HG03095 (cell line): ENCODE measurements around the gene TBCD.
"Not testable (repeated sequence)": the region's sequence is repeated elsewhere in the genome, so short reads cannot be mapped to it uniquely, and the experiment has no call there.

Experiments used
- ATAC-seq: cut with Tn5 transposase; IDR thresholded peaks from one replicate; pipeline ENCODE4 v1.9.1; 2021; ENCODE audit warnings: moderate library complexity; ENCODE audit not compliant: unreplicated experiment

Gene TBCD

DNA sequence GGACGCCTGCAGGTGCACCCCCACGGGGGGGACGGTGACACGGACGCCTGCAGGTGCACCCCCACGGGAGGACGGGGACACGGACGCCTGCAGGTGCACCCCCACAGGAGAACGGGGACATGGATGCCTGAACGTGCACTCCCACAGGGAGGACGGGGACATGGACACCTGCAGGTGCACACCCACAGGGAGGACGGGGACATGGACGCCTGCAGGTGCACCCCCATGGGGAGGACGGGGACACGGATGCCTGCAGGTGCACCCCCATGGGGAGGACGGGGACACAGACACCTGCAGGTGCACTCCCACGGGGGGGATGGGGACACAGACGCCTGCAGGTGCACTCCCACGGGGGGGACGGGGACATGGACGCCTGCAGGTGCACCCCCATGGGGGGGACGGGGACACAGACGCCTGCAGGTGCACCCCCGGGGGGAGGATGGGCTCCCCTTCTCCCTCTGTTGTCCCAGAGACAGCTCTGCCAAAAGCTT, 213.0 kb downstream of the TBCD start:
- no peak for ATAC-seq

DNA sequence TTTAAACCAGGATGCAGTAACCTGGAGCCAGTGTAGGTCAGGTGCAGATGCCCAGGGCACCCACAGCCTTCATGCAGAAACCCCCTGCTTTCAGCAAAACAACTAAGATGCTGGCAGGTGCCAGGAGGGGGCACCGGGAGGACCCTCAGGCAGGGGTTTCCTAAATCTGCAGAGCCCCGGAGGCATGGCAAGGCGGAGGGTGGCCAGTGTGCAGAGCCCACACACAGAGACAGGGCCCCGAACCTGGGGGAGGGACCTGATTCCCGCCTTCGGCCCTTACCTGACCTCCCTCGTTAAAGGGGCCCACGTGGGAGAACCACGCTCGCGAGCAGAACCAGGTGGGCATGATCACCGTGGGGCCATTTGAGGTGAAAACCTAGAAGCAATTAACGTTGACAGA, 213.5 kb downstream of the TBCD start:
- no peak for ATAC-seq

DNA sequence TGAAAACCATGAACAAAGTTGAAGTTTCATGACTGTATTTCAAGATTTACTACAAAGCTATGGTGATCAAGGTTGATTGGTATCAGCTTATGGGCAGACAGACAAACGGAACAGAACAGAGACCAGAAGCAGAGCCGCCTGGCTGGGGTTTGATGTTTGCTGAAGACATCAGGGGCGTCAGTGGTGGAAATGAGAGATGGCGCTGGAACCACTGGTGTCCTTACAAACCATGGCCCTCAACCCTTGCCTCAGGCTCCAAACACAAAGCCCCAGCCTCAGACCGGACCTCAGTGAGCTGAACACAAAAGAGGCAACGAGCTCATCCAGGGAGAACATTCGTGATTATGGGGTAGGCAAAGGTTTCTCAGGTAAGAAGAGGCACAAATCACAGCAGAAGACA, 214.6 kb downstream of the TBCD start:
- ATAC-seq, result no peak

DNA sequence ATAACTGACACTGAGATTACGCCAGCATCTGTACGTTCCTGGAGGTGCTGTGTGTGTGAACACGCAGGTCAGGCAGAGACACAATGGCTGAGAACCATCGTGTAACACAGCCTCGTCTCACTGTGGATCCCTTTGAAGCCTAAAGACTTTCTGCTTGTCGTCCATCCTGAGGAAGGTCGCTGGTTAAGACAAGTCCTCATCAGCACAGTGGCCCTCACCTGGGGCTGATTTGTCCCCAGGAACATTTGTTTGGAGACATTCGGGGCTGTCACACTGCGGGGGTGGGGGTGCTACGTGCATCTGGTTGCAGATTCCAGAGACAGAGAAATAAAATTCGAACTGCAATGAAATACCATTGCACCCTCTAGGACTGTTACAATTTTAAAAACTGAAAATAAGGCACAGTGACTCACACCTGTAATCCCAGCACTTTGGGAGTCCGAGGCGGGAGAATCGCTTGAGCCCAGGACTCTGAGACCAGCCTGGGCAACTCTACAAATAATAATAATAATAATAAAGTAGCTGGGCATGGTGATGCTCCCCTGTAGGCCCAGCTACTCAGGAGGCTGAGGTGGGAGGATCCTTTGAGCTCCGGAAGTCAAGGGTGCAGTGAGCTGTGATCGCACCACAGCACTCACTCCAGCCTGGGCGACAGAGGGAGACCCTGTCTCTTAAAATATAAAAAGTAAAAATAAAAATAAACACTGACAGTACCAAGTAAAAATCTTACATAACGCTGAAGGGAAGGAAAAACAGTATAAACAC, 215.6 kb downstream of the TBCD start:
- no peak for ATAC-seq

DNA sequence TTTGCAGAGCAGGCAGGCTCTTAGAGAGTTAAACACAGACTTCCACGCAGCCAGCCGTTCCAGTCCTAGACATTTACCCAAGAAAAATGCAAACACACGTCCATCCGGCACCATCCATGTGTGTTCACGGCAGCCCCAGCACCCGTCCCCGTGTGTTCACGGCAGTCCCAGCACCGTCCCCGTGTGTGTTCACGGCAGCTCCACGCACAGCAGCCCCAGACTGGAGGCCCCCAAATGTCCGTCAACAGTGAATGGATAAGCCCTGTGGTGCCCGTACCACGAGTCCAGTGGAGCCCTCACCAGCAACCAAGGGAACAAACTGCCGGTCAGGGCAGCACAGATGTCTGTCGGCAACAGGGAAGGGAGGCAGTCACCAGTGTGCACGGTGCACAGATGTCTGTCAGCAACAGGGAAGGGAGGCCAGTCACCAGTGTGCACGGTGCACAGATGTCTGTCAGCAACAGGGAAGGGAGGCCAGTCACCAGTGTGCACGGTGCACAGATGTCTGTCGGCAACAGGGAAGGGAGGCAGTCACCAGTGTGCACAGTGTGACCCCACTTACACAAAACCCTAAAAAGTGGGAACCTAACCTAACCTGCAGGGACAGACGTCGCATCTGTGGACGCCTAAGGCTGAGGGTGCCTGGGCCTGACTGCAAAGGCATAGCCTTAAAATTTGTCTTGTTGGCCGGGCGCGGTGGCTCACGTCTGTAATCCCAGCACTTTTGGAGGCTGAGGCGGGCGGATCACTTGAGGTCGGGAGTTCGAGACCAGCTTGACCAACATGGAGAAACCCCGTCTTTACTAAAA, 216.4 kb downstream of the TBCD start:
- not testable (repeated sequence) for ATAC-seq

DNA sequence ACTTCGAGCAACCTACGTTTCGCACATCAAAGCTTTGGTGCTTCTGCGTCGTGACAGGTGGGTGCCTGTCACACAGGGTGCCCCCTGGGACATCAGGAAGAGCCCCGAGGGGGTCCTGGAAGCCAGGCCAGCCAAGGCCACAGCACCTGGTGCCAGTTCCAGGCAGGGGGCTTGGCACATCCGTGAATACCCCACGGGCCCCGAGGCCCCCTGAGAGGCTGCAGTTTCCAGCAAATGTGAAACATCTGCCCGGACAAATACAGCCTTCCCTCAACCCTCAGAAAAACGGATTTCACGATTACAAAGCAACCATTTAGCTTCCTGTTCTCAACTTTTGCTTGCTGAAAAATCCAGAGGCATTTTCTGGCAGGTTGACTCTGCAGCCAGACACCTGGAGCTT, 218.2 kb downstream of the TBCD start:
- no peak for ATAC-seq

DNA sequence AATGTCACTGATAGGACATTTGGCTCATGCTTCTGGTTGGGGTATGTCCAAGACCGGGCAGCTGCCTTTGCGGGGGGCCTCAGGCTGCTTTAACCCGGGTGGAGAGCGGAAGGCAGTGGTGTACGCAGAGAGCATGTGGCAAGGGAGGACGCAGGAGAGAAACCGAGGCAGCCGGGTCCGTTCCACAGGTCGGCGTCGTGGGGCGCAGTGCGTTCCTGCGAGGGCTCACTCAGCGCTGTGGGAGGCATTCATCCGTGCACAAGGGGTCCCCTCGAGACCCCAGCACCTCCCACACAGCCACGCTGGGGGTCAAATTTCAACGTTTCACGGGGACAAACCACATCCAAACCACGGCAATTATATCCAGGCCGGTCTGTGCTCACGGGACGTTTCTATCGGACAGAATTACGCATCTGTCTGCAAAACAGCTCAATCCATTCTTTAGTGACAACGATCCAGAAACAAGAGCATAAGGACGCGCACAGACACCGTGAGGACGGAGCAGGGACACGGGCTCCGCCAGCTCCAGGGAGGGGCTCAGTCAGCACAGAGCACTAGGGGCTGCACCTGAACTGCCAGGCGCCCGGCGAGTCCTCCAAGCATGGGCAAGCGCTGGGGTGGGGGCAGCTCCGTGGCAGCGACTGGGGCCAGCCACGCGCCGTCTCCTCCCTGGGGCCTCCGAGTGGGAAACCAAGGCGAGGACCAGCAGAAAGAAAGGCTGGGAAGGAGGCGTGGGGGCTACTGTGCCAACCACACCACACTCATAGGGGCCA, 219.1 kb downstream of the TBCD start:
- ATAC-seq, result no peak

DNA sequence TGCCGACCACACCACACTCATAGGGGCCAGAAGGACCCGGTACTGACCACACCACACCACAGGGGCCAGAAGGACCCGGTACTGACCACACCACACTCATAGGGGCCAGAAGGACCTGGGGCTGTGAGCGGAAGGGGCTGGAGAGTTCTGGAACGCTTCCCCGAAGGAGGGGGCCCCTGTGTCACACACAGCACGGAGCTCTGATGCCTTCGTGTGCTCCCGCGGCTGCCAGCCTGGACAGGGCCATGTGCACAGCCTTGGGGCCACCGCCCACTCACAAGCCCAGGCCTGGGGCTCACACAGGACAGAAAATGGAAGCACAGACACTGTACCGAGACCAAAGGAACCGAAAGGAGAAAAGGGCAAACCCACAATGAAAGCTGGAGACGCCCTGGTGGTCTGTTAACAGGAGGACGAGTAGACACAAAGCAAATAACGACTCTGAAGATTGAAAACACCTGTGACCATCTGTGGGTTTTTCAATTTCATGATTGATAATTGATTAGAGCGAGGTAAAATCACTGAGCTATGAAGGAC, 221.0 kb downstream of the TBCD start:
- ATAC-seq, result no peak

DNA sequence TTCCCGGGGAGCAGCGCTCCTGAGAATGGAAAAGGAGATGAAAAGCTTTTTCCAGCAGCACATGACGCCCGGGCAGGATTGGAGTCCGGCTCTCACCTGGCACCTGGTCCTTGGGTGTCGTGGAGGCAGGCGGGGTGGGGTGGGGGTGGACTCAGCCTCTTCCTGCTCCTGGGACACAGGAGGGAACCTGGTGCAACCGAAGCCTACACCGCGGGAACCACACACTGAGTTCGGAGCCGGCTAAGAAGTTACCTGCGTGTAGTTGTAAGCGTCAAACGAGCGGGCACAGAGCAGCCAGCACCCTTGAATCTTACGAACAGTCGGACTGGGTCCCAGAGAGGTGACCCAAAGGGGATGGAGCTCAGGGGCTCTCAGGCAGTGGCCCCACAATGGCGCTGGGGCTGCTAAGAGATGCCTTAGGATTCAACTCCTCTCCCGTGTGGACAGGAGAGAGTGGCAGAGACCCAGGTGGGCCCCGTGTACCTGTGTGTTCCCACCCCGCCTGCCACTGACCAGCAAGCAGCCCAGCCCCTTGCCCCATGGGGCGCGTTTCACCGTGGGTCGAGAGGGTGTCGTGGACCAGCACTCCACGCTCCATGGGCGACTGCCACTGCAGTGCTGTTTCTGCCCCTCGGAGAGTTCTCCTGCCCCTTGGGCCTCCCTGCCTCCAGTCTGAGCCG, 221.7 kb downstream of the TBCD start:
- ATAC-seq, result no peak

DNA sequence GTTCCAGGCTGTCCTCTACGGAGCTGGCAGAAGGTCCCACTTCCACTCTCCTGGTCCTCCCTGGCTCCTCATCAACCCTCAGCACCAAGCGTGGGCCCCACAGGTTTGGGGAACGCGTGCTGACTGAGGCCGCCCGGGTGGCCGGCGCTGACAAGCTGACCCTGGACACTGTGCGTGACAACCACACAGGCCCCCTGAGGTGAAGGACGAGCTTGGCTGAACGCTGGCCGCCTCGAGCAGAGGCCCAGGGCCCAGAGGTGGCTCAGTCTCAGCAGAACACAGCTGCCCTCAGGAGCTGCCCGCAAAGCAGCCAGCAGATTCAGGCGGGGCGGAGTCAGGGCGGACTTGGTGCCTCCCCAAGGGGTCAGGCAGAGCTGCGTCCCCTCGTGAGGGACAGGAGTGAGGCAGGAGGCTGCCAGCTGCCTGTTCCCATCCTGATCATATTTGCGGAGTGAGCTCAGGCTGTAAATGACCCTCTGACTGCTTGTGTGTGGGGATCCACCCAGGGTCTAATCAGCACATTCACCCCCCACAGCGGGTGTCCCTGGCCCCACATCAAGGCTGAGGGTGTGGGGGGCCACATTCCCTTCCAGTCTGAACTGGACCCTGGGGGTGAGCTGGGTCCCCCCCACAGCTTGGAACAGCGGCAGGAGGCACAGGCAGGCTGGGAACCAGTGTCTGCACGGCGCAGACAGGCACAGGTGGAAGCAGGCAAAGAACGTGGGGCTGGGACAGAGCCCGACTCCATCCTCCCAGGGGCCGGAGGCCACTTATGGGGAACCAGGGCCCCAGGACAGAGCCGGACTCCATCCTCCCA, 222.5 kb downstream of the TBCD start:
- no peak for ATAC-seq

DNA sequence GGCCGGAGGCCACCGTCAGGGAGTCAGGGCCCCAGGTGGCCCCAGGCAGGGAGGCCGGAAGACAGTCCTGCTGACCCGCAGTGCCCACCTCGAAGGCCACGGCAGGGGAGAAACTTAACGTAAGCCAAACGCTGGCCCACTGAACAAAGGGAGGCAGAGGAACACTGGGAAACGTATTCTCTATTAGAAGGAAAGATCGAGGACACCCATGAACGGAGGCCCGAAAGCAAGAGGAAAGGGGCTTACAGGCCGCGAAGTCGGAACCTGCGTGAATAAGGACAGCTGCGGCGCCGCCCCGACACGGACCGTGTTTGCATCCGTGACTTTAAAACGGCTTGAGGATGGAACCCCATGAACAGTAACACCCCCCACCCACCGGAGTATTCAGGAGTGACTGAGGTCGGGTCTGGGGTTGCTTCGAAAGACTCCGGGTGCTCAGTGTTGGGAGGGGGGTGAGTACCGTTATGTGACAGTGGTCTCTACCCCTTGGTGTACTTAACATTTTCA, 225.2 kb downstream of the TBCD start:
- ATAC-seq, result no peak

DNA sequence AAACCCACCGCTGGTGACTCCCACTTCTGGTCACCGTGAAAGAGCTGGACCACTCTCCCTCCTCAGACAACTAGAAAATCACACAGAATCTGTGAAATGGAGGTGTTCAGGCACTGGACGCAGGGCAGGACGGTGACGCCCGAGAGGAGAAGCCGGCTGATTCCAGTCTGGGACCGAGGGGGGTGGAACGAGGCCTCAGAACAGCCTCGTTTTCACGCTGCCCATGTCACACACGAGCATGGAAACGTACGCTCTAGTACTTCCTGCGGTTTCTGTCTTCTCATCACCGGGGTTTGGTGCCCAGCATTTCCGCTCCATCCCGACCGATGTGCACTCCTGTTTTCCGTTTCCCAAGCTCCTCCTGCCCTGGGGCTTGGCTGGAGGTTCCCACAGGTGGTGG, 225.7 kb downstream of the TBCD start:
- ATAC-seq, result no peak

DNA sequence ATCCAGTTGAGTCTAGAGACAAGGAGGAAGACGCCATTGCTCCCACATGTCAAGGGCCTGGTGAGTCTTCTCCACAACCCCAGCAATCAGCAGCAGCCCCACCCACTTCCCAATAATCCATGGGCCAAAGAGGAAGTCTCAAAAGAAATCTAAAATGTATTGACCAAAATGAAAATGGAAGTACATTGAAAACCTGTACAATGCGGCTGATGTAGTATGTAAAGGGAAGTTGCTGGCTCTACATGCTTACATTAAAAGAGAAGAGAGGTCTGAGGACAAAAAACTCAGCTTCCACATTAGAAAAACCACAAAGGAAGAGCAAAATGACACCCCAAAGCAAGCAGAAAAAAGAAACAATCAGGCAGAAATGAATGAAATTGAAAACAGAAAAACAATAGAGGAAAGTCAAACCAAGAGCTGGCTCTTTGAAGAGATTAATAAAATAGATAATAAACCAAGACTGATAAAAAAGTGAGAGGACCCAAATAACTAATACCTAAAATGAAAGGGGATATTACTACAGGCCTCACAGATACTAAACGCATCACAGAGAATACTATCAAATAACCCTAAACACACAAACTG, 227.0 kb downstream of the TBCD start:
- no peak for ATAC-seq

DNA sequence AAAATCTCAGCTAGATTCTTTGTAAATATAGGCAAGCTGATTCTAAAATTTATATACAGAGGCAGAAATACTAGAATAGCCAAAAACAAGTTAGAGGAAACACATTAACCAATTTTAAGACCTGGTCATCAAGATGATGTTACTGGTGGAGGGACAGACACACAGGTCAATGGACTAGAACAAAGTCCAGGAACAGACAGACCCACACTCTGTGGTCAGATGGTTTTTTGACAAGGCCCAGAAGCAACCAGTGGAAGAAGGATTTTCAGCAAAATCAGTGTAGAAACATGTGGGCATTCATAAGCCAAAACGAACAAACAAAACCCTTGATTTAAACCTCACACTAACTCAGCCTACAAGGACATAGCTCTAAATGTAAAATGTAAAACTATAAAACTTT, 227.9 kb downstream of the TBCD start:
- ATAC-seq, result no peak

DNA sequence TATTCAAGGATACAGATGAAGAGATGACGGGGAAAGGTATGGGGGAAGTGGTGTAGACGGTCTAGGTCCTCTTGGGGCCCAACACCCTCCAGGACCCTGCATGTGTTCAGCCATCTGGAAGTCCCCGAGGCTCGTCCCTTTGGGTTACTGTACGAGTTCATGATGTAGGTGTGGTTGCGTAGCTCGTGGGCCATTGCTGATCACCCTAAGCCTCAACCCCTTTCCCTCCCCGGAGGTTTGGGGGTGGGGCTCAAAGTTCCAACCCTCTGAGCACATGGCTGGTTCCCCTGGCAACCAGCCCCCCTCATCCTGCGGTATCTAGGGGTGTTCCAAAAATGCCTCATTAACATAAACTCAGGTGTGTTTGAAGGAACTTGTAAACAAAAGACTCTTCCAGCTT, 228.8 kb downstream of the TBCD start:
- no peak for ATAC-seq

DNA sequence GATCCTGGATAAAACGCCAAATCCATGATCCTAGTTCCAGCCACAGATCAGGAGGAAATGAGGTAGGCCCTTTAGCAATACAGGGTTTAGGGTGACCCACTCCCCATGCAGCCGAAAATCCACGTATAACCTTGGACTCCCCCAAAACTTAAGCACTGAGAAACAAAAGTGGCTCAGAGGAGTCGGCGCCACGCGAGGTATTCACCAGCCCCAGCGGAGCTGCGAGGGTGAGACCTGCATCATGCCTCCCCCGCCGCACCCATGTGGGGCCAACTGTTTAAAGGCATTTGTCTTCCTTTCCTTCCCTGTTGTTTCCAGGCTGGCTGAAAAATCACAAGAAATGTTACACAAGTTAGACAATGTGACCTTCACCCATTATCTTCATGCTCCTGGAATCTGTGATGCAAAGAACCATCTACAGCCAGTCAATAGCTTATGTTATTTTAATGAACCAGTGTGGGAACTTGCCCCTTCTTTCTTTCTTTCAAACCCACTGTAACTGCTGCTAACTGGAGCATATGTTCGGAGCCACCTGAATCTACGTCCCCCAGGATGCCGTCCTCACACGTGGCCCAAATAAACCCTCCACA, 229.4 kb downstream of the TBCD start:
- ATAC-seq, result no peak

DNA sequence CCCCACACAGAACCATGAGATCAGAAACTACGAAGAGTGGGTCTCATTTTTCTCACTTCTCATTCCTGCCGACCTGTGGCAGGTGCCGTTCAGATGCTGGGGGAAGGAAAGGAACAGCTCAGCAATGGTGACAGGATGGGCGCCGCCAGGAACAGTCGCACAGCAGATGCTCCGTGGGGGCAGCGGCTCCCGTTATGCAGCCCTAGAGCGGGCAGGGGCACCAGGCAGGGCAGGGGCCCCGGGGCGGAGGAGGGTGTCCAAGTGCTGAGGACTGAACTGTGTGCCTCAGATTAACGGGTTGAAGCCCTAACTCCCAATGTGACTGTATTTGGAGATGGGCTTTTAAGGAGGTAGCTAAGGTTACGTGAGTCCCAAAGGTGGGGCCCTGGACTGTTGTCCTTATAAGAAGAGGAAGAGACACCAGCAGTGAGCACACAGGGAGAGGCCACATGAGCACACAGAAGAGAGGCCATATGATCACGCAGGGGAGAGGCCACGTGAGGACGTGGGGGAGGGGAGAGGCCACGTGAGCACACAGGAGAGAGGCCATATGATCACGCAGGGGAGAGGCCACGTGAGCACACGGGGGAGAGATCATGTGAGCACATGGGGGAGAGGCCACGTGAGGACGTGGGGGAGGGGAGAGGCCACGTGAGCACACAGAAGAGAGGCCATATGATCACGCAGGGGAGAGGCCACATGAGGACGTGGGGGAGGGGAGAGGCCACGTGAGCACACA, 231.8 kb downstream of the TBCD start:
- no peak for ATAC-seq

DNA sequence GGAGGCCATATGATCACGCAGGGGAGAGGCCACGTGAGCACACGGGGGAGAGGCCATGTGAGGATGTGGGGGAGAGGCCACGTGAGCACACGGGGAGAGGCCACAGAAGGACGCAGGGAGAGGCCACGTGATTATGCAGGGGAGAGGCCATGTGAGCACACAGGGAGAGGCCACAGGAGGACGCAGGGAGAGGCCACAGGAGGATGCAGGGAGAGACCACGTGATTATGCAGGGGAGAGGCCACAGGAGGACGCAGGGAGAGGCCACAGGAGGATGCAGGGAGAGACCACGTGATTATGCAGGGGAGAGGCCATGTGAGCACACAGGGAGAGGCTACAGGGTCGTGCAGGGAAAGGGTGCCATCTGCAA, 232.4 kb downstream of the TBCD start:
- ATAC-seq, result not testable (repeated sequence)
